ENCODE measurements around the gene DTNB. TPM values are rescaled to one million over a fixed set of nuclear protein-coding genes. Genes with fewer than 3 reads are reported as not detected.

The DTNB gene
- total and polyA plus RNA-seq, 2 donors (not counting 1 experiment from before 2014, with no cell fraction given), result 5.1 to 5.4 TPM

DNA sequence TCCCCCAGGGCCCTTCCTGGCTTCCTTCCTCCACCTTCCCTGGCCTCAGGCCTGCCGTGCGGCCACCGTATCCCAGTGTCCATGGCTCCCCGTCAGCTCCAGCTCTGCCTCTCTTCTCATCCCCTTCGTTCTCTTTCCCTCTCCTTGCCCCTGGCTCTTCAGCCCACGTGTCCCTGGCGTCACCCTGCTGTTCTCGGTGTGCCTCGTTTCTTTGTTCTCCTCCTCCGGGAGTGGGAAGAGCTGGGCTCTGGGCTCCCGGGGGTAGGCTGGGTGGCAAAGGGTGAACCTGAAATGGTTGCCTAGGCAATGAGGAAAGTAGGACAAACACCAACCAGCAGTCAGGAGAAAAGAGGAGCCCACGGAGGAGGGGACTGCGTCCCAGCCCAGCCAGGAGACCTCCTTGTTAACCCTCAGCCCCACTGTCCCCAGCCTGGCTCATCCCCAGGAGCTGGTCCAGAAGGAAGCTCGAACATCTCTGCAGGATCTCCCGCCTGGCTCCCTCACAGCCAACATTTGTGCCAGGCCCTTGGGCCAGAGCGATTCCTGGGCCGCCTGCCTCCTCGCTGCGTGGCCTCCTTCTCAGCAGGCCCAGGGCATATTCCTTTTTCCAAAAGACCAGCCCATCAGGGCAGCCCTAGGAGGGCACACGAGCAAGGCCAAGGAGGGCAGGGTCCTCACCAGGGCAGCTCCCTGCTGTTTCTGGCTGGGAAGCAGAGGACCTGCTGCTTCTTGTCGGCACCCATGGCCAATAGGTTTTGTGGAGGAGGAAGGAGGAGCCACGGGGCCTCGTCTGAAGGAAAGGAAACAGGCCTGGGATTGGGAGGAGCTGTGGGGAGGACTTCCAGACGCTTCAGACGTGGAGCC, 300.7 kb downstream of the DTNB start:
- no peak overlapping the region for H3K4me2 ChIP-seq (ENCODE audit: extremely low read depth, insufficient read depth, low read length)
- no peak for DNase-seq (ENCODE audit: low read depth in 2 of 2)
- no peak overlapping the region for H2AFZ ChIP-seq (ENCODE audit: low read length)
- no peaks in the 10 kb centered on the region for H4K20me1 ChIP-seq (ENCODE audit: control insufficient read depth, extremely low read depth, insufficient read depth, low read length)
- H3K9me3 ChIP-seq (ENCODE audit: control insufficient read depth, insufficient read depth, low read depth, low read length), result no peaks in the 10 kb centered on the region
- no peaks in the 10 kb centered on the region for H3K27me3 ChIP-seq (ENCODE audit: control insufficient read depth, insufficient read depth, low read length)
- no peak overlapping the region for H3K9ac ChIP-seq (ENCODE audit: insufficient read depth, low read length)
- no peaks in the 10 kb centered on the region for H3K79me2 ChIP-seq (ENCODE audit: control insufficient read depth, insufficient read depth, low read length)
- H3K4me3 ChIP-seq (replicated peaks in 1 of 4; ENCODE audit: control extremely low read depth in 1 of 4, insufficient read depth in 1 of 4, low read depth in 3 of 4, low read length in 4 of 4), result no peak overlapping the region
- no peak for TF ChIP-seq EZH2 (IDR thresholded peaks at IDR 0.05; ENCODE audit: low read length, missing control alignments)
- TF ChIP-seq, protein P1, sequence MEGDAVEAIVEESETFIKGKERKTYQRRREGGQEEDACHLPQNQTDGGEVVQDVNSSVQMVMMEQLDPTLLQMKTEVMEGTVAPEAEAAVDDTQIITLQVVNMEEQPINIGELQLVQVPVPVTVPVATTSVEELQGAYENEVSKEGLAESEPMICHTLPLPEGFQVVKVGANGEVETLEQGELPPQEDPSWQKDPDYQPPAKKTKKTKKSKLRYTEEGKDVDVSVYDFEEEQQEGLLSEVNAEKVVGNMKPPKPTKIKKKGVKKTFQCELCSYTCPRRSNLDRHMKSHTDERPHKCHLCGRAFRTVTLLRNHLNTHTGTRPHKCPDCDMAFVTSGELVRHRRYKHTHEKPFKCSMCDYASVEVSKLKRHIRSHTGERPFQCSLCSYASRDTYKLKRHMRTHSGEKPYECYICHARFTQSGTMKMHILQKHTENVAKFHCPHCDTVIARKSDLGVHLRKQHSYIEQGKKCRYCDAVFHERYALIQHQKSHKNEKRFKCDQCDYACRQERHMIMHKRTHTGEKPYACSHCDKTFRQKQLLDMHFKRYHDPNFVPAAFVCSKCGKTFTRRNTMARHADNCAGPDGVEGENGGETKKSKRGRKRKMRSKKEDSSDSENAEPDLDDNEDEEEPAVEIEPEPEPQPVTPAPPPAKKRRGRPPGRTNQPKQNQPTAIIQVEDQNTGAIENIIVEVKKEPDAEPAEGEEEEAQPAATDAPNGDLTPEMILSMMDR (conservative IDR thresholded peaks at IDR 0.05 in 1 of 2, IDR thresholded peaks at IDR 0.05 in 1 of 2; ENCODE audit: low read depth in 1 of 2, low read length in 2 of 2), result no peak
- H3K27ac ChIP-seq (ENCODE audit: insufficient read depth, low read length), result no peak overlapping the region
- no peaks in the 10 kb centered on the region for H3K36me3 ChIP-seq (ENCODE audit: control insufficient read depth, insufficient read depth, low read length)
- H3K4me1 ChIP-seq (ENCODE audit: control insufficient read depth, extremely low read depth, insufficient read depth, low read length), result no peaks in the 10 kb centered on the region

DNA sequence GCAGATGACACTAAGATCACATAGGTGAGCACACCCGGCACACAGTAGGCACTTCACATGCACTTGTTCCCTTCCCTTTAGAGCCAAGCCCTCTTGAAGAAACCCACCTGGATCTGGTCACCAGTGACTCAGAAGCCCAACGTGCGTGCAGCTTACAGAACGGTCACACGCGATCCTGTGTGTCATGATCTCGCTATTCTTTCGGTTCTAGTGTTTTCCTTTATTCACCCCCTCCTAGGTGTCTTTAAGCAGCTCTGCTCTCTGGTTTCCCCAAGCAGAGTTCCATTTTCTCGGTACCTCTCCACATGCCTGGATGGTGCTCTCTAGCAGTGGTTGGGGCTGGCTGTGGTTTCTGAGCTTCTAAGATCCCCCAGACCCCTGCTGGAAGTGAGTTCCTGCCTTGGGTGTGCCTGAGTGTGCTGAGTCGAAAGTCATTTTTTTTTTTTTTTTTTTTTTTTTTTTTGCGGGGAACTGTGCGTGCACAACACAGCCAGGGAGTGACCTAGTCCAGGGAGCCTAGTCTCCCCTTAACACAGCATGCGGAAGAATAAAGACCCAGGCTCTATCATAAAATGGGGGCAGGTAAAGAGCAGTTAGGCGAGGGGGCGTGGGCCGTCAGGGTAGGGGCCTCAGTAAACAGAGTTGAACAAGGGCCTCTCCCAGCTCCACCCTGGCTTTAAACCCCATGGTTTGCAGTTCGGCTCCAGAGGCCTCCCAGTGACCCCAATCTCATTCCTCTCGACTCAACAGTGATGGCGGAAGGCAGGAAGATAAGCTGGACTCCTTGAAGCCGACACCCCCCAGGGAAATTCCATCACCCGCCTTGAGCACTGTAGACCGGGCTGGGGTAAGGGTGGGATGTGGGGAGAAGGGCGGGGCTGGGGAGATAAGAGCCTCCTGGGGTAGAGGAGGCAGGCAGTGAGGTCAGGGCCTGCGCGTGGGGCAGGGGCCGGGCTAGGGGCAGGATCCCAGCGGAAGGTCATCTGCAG, 301.8 kb downstream of the DTNB start:
- H3K79me2 ChIP-seq (ENCODE audit: control insufficient read depth, insufficient read depth, low read length), result no peaks in the 10 kb centered on the region
- no peaks in the 10 kb centered on the region for H3K27me3 ChIP-seq (ENCODE audit: control insufficient read depth, insufficient read depth, low read length)
- no peak for TF ChIP-seq EZH2 (IDR thresholded peaks at IDR 0.05; ENCODE audit: low read length, missing control alignments)
- TF ChIP-seq, protein P1 (conservative IDR thresholded peaks at IDR 0.05 in 1 of 2, IDR thresholded peaks at IDR 0.05 in 1 of 2; ENCODE audit: low read depth in 1 of 2, low read length in 2 of 2), result no peak
- H2AFZ ChIP-seq (ENCODE audit: low read length), result no peak overlapping the region
- H3K36me3 ChIP-seq (ENCODE audit: control insufficient read depth, insufficient read depth, low read length), result no peaks in the 10 kb centered on the region
- H3K4me3 ChIP-seq (replicated peaks in 1 of 4; ENCODE audit: control extremely low read depth in 1 of 4, insufficient read depth in 1 of 4, low read depth in 3 of 4, low read length in 4 of 4), result no peak overlapping the region
- H3K9me3 ChIP-seq (ENCODE audit: control insufficient read depth, insufficient read depth, low read depth, low read length), result no peaks in the 10 kb centered on the region
- H3K4me1 ChIP-seq (ENCODE audit: control insufficient read depth, extremely low read depth, insufficient read depth, low read length), result no peaks in the 10 kb centered on the region
- no peak overlapping the region for H3K27ac ChIP-seq (ENCODE audit: insufficient read depth, low read length)
- H4K20me1 ChIP-seq (ENCODE audit: control insufficient read depth, extremely low read depth, insufficient read depth, low read length), result no peaks in the 10 kb centered on the region
- no peak overlapping the region for H3K4me2 ChIP-seq (ENCODE audit: extremely low read depth, insufficient read depth, low read length)
- no peak for DNase-seq (ENCODE audit: low read depth in 2 of 2)
- H3K9ac ChIP-seq (ENCODE audit: insufficient read depth, low read length), result no peak overlapping the region

- no peak overlapping the region for H3K27ac ChIP-seq (ENCODE audit: insufficient read depth, low read length)
- H3K9me3 ChIP-seq (ENCODE audit: control insufficient read depth, insufficient read depth, low read depth, low read length), result no peaks in the 10 kb centered on the region
- no peaks in the 10 kb centered on the region for H4K20me1 ChIP-seq (ENCODE audit: control insufficient read depth, extremely low read depth, insufficient read depth, low read length)
- H3K4me1 ChIP-seq (ENCODE audit: control insufficient read depth, extremely low read depth, insufficient read depth, low read length), result no peaks in the 10 kb centered on the region
- TF ChIP-seq, protein P1 (conservative IDR thresholded peaks at IDR 0.05 in 1 of 2, IDR thresholded peaks at IDR 0.05 in 1 of 2; ENCODE audit: low read depth in 1 of 2, low read length in 2 of 2), result no peak
- TF ChIP-seq EZH2 (IDR thresholded peaks at IDR 0.05; ENCODE audit: low read length, missing control alignments), result no peak
- no peaks in the 10 kb centered on the region for H3K36me3 ChIP-seq (ENCODE audit: control insufficient read depth, insufficient read depth, low read length)
- H3K9ac ChIP-seq (ENCODE audit: insufficient read depth, low read length), result no peak overlapping the region
- no peak overlapping the region for H3K4me2 ChIP-seq (ENCODE audit: extremely low read depth, insufficient read depth, low read length)
- DNase-seq (ENCODE audit: low read depth in 2 of 2), result no peak
- no peaks in the 10 kb centered on the region for H3K27me3 ChIP-seq (ENCODE audit: control insufficient read depth, insufficient read depth, low read length)
- H3K79me2 ChIP-seq (ENCODE audit: control insufficient read depth, insufficient read depth, low read length), result no peaks in the 10 kb centered on the region
- H2AFZ ChIP-seq (ENCODE audit: low read length), result no peak overlapping the region
- H3K4me3 ChIP-seq (replicated peaks in 1 of 4; ENCODE audit: control extremely low read depth in 1 of 4, insufficient read depth in 1 of 4, low read depth in 3 of 4, low read length in 4 of 4), result no peak overlapping the region
These were observed 303.5 kb downstream of the DTNB start for GRCh38 chr2:25369876-25370275.

All from fibroblast of lung (primary cell).